Kidney (tissue), 14 donors: ENCODE results near the gene ABLIM1. TPM values are rescaled to one million over a fixed set of nuclear protein-coding genes. Genes with fewer than 3 reads are reported as not detected.

Source experiments
- DNase-seq, 5 donors: peaks; one replicate each; pipeline ENCODE4 v3.0.0-alpha.2; 2013 to 2020
- FAIRE-seq: peaks from 2 replicates; lab custom pipeline; 2012; peaks lifted over from hg19 to GRCh38; lab: Jason Lieb, UNC
- H3K27ac ChIP-seq, 2 donors: one replicate each; pipeline ENCODE4 v1.7.0; 2013; ENCODE audit warnings: low read depth in 2 of 2, low read length in 2 of 2, inconsistent platforms in 1 of 2
- H3K27me3 ChIP-seq: one replicate; pipeline ENCODE4 v1.7.1; 2013; ENCODE audit warnings: low read length, inconsistent platforms; ENCODE audit not compliant: control insufficient read depth, insufficient read depth
- H3K36me3 ChIP-seq, 3 donors: one replicate each; pipeline versions ENCODE4 v1.7.0 to v1.7.1; 2013; ENCODE audit warnings: low read length in 3 of 3, control low read depth in 1 of 3, inconsistent platforms in 1 of 3; ENCODE audit not compliant: insufficient read depth in 3 of 3, control insufficient read depth in 2 of 3
- H3K4me1 ChIP-seq, 3 donors: one replicate each; pipeline versions ENCODE4 v1.7.0 to v1.7.1; 2013; ENCODE audit warnings: low read length in 3 of 3, inconsistent platforms in 1 of 3, low read depth in 1 of 3; ENCODE audit not compliant: control insufficient read depth in 2 of 3, insufficient read depth in 2 of 3
- H3K4me3 ChIP-seq, 3 donors: one replicate each; pipeline versions ENCODE4 v1.7.0 to v1.8.1; 2013; ENCODE audit warnings: low read length in 3 of 3, control low read depth in 1 of 3, inconsistent platforms in 1 of 3
- H3K9ac ChIP-seq, 3 donors: one replicate each; pipeline versions ENCODE4 v1.7.0 to v1.7.1; 2013; ENCODE audit warnings: low read length in 3 of 3, control low read depth in 1 of 3, inconsistent platforms in 1 of 3
- H3K9me3 ChIP-seq, 3 donors: one replicate each; pipeline versions ENCODE4 v1.7.0 to v1.7.1; 2013; ENCODE audit warnings: low read length in 3 of 3, control low read depth in 1 of 3, inconsistent platforms in 1 of 3; ENCODE audit not compliant: control insufficient read depth in 2 of 3, insufficient read depth in 1 of 3
- intact Hi-C: fragments of 100-400 bp; cut with DNase I; formaldehyde crosslinking; loops from one replicate; pipeline ENCODE4 v1.11.1; 2022
- polyA plus RNA-seq: library from polyadenylated mRNA; stranded (reverse); fragments of 350-450 nt; fragmentation: Illumina TruSeq; extraction: RNeasy Lipid Tissue Mini Kit (QIAGEN cat#74804); gene quantifications from one replicate; pipeline ENCODE4 v1.2.3, GENCODE V29; 2014; ENCODE audit warnings: low read depth, low replicate concordance; ENCODE audit not compliant: insufficient read depth
- total RNA-seq: library from RNA; stranded (reverse); fragmentation: NEBNext Ultra II Directional; extraction: Animal tissue kit (Norgen Biotek cat#: 25700); gene quantifications from one replicate; pipeline ENCODE4 v1.2.1, GENCODE V29; 2021
- TF ChIP-seq, protein P1 (sequence below): IDR thresholded peaks from 3 replicates; pipeline ENCODE4 v1.5.1; 2012; ENCODE audit warnings: mild to moderate bottlenecking, moderate library complexity, borderline replicate concordance; ENCODE audit not compliant: insufficient read depth; ENCODE audit errors: extremely low read depth
- donor health status: control.
- donor health status: control.
- donor health status: control.
- donor health status: control.
- donor health status: control.
- donor health status: DM: yes; HTN: yes; CAD: no.
- donor health status: Normal renal cell carcinoma (clear cell type).

Gene ABLIM1
- total and polyA plus RNA-seq, 2 donors from 2014 or later, result 32.3 to 158 TPM

DNA sequence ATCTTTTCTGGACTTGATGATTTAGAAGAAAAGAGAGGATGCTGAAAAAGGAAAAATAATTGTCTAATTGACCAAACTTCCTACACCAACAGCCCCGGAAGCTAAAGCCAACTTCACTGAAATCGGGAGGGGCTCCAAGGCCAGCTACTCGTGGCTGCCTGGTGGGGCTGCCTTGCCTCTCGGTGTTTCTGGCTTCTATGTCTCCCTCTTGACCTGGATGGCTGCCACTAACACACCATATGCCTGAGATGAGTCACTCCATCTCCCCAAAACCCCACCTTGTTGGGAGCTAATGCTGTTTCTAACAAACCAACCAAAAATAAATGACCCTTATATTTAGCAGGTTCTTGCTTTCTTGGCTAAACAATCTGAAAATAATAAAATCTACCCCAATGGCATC, 166.1 kb downstream of the ABLIM1 start:
- Histone ChIP-seq H3K36me3 (peaks cover 0 to 11% (median 7%) of the 10 kb centered on the region in 3 donors), H3K9me3 (no peaks in the 10 kb centered on the region), H3K9ac (no peak overlapping the region), H3K27ac (no peak overlapping the region), H3K27me3 (no peaks in the 10 kb centered on the region), H3K4me3 (no peak overlapping the region), H3K4me1 (peaks cover 0 to 2% (median 0%) of the 10 kb centered on the region in 3 donors)
- no peak for DNase-seq
- TF ChIP-seq, protein P1, sequence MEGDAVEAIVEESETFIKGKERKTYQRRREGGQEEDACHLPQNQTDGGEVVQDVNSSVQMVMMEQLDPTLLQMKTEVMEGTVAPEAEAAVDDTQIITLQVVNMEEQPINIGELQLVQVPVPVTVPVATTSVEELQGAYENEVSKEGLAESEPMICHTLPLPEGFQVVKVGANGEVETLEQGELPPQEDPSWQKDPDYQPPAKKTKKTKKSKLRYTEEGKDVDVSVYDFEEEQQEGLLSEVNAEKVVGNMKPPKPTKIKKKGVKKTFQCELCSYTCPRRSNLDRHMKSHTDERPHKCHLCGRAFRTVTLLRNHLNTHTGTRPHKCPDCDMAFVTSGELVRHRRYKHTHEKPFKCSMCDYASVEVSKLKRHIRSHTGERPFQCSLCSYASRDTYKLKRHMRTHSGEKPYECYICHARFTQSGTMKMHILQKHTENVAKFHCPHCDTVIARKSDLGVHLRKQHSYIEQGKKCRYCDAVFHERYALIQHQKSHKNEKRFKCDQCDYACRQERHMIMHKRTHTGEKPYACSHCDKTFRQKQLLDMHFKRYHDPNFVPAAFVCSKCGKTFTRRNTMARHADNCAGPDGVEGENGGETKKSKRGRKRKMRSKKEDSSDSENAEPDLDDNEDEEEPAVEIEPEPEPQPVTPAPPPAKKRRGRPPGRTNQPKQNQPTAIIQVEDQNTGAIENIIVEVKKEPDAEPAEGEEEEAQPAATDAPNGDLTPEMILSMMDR, result no peak
- intact Hi-C loops, result no loop called here
- FAIRE-seq, result no peak

DNA sequence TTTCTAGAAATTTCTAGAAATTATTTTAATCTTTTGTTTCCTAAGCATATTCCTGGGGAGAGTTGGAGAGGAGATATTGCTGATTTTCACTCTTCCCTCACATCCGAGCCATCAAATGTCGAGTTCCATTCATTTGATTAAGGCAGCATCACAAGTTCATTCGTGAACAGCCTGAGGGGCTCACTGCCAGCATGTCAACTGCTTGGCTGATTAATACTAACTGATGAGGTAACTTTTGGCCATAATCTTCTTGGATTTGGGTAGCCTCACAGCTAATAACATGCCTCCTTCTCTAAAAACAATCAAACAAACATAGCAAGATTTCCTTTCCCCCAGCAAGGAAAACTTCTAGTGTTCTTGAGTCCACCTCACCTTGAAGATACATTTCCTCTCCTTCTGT, 166.7 kb downstream of the ABLIM1 start:
- TF ChIP-seq, protein P1, result no peak
- no peak for DNase-seq
- intact Hi-C loops, result no loop called here
- Histone ChIP-seq H3K36me3 (peaks cover 0 to 11% (median 8%) of the 10 kb centered on the region in 3 donors), H3K9ac (no peak overlapping the region), H3K27ac (no peak overlapping the region), H3K4me1 (peaks cover 0 to 2% (median 0%) of the 10 kb centered on the region in 3 donors), H3K9me3 (no peaks in the 10 kb centered on the region), H3K27me3 (no peaks in the 10 kb centered on the region), H3K4me3 (no peak overlapping the region)
- no peak for FAIRE-seq

DNA sequence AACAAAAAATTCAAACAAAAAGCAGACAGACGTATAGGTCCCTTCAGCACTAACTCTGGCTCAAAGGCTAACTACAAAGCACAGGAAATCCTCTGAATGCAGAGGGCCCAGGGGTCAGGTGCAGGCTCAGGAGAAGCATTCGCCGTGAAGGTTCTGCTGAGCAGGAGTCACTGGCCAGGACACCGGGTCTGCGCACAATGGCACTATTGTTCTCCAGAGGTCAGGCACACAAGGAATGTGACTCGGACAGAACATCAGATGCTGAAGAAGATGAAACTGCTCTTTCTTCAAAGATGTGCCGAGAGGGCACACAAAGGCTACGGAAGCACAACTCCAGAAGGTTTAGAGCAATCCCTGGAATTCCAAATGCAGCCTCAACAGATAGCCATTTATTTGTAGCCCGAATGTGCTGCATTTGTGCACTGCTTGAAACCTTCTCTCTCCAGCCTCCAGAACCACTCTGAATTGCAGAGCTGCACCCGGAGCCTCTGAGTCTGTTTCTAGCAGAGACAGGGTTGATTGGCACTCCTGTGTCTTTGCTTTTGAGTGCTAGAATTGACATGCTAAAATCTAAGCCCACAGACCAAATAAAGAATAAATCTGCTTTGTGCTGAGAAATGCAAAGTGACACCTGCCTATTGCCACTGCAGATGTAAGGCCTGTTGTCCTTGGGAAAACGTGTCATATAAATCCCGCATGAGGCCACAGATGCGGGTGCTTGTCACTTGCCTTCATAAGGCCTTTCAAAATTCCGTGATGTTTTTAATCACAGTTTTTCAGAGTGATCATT, 168.4 kb downstream of the ABLIM1 start:
- Histone ChIP-seq H3K4me1 (peaks cover 0 to 2% (median 0%) of the 10 kb centered on the region in 3 donors), H3K27ac (no peak overlapping the region), H3K36me3 (peaks cover 0 to 6% (median 2%) of the 10 kb centered on the region in 3 donors), H3K9ac (no peak overlapping the region), H3K4me3 (no peak overlapping the region), H3K27me3 (no peaks in the 10 kb centered on the region), H3K9me3 (no peaks in the 10 kb centered on the region)
- FAIRE-seq, result no peak
- TF ChIP-seq, protein P1, result no peak
- no peak for DNase-seq
- intact Hi-C loops, result no loop called here
